Right cardiac atrium (tissue), 5 donors: ENCODE results near the gene ANK3. TPM values are rescaled to one million over a fixed set of nuclear protein-coding genes. Genes with fewer than 3 reads are reported as not detected.

Experiments used
- ATAC-seq, 2 donors: fragments of 200-7000 bp; cut with Tn5 transposase; one replicate each; pipeline versions ENCODE4 v1.8.0 to v1.9.1; 2020; ENCODE audit warnings: moderate library complexity in 2 of 2, mild to moderate bottlenecking in 1 of 2
- DNase-seq, 3 donors: peaks; one replicate each; pipeline ENCODE4 v3.0.0-alpha.2; 2020
- H3K27ac ChIP-seq: one replicate; pipeline ENCODE4 v1.5.1; 2013; ENCODE audit warnings: mild to moderate bottlenecking, low read length, control low read depth, moderate library complexity
- H3K27me3 ChIP-seq: one replicate; pipeline ENCODE4 v1.6.1; 2013; ENCODE audit not compliant: control insufficient read depth, insufficient read depth
- H3K4me1 ChIP-seq: one replicate; pipeline ENCODE4 v1.6.1; 2013; ENCODE audit warnings: low read length; ENCODE audit not compliant: control insufficient read depth, insufficient read depth
- H3K4me3 ChIP-seq: one replicate; pipeline ENCODE4 v1.5.1; 2013; ENCODE audit warnings: low read length, control low read depth
- H3K9me3 ChIP-seq: one replicate; pipeline ENCODE4 v1.6.1; 2013; ENCODE audit warnings: low read length; ENCODE audit not compliant: control insufficient read depth
- WGBS: extraction: QIAGEN DNeasy Blood & Tissue Kit; methylation state at CpG from one replicate; pipeline ENCODE4 v1.1.7; 2013; 5-methylcytosine and 5-hydroxymethylcytosine counted together
- intact Hi-C, 4 donors: fragments of 100-400 bp; cut with DNase I; formaldehyde crosslinking; loops; one replicate each; pipeline versions ENCODE4 v1.11.0 to v1.14.0; 2022 to 2023
- polyA plus RNA-seq: library from polyadenylated mRNA; stranded (reverse); fragments of 200-250 nt; gene quantifications from one replicate; pipeline ENCODE4 v1.2.3, GENCODE V29; 2013
- total RNA-seq, 4 donors: library from RNA; stranded (reverse); fragmentation: NEBNext Ultra II Directional; extraction: Animal tissue kit (Norgen Biotek cat#: 25700); gene quantifications; one replicate each; pipeline ENCODE4 v1.2.1, GENCODE V29; 2021
- donor health status: healthy with polysubstance abuse.
- donor health status: DM: no; HTN: yes; CAD: no.
- donor health status: DM: no; HTN: no; CAD: no.
- donor health status: DM: no; HTN: yes; CAD: no; lungs with severe emphysema.
- donor health status: DM: yes; HTN: yes; CAD: no.

Gene ANK3
- total and polyA plus RNA-seq, 5 donors: 59.8 to 196 (median 171) TPM

- Histone ChIP-seq H3K9me3 (no peaks in the 10 kb centered on the region), H3K27ac (no peak overlapping the region), H3K4me3 (no peak overlapping the region), H3K4me1 (peaks cover 2% of the 10 kb centered on the region), H3K27me3 (no peaks in the 10 kb centered on the region)
- intact Hi-C loops: no loop called here
- ATAC-seq (no peak), DNase-seq (no peak)
- 88% methylated on average over 2 of the region's 2 CpGs for WGBS
Measured at GRCh38 chr10:60137292-60137992, 252.2 kb downstream of the ANK3 start.

GRCh38 chr10:60135020-60135419, 254.7 kb downstream of the ANK3 start:
- WGBS: 86% methylated on average over 3 of the region's 3 CpGs
- intact Hi-C loops: no loop called here
- no peak for ATAC-seq

GRCh38 chr10:60134548-60134947, 255.1 kb downstream of the ANK3 start:
- no peak overlapping the region for H3K27ac ChIP-seq
- intact Hi-C loops: no loop called here
- 76% methylated on average over 1 of the region's 1 CpG for WGBS
- H3K9me3 ChIP-seq: no peaks in the 10 kb centered on the region
- peaks cover 2% of the 10 kb centered on the region for H3K4me1 ChIP-seq
- no peak overlapping the region for H3K4me3 ChIP-seq
- no peak for DNase-seq
- no peak for ATAC-seq
- no peaks in the 10 kb centered on the region for H3K27me3 ChIP-seq

More at GRCh38 chr10:60135020-60135419, 254.7 kb downstream of the ANK3 start:
- no peak for DNase-seq
- Histone ChIP-seq H3K27ac (no peak overlapping the region), H3K4me1 (peaks cover 2% of the 10 kb centered on the region), H3K4me3 (no peak overlapping the region), H3K9me3 (no peaks in the 10 kb centered on the region), H3K27me3 (no peaks in the 10 kb centered on the region)

GRCh38 chr10:60130130-60130579, 259.5 kb downstream of the ANK3 start:
- Histone ChIP-seq H3K4me1 (no peaks in the 10 kb centered on the region), H3K4me3 (no peak overlapping the region), H3K9me3 (no peaks in the 10 kb centered on the region), H3K27me3 (no peaks in the 10 kb centered on the region), H3K27ac (no peak overlapping the region)
- WGBS: 85% methylated on average over 1 of the region's 1 CpG
- DNase-seq (no peak), ATAC-seq (peak in 1 of 2 donors; percentile 29)
- intact Hi-C loops: no loop called here

GRCh38 chr10:60125895-60126294, 263.8 kb downstream of the ANK3 start:
- Histone ChIP-seq H3K27me3 (no peaks in the 10 kb centered on the region), H3K4me3 (no peak overlapping the region), H3K4me1 (peaks cover 4% of the 10 kb centered on the region), H3K27ac (no peak overlapping the region), H3K9me3 (no peaks in the 10 kb centered on the region)
- intact Hi-C loops: no loop called here
- ATAC-seq (no peak), DNase-seq (no peak)

GRCh38 chr10:60124536-60124935, 265.1 kb downstream of the ANK3 start:
- H3K27ac ChIP-seq: no peak overlapping the region
- H3K27me3 ChIP-seq: no peaks in the 10 kb centered on the region
- H3K4me3 ChIP-seq: no peak overlapping the region
- intact Hi-C loops: no loop called here
- ATAC-seq (no peak), DNase-seq (no peak)
- H3K9me3 ChIP-seq: no peaks in the 10 kb centered on the region
- H3K4me1 ChIP-seq: peaks cover 4% of the 10 kb centered on the region
- whole genome bisulfite sequencing: 91% methylated on average over 5 of the region's 5 CpGs

- DNase-seq (no peak), ATAC-seq (peak in 1 of 2 donors; percentile 9)
- no peaks in the 10 kb centered on the region for H3K27me3 ChIP-seq
- intact Hi-C loops: no loop called here
- H3K9me3 ChIP-seq: no peaks in the 10 kb centered on the region
- H3K4me3 ChIP-seq: no peak overlapping the region
- WGBS: 29% methylated on average over 2 of the region's 2 CpGs
- H3K4me1 ChIP-seq: peaks cover 4% of the 10 kb centered on the region
- H3K27ac ChIP-seq: peak overlapping the region; percentile 79
Measured at GRCh38 chr10:60123668-60124067, 266.0 kb downstream of the ANK3 start.

- Histone ChIP-seq H3K4me3 (no peak overlapping the region), H3K27me3 (no peaks in the 10 kb centered on the region), H3K4me1 (peaks cover 4% of the 10 kb centered on the region), H3K27ac (peak overlapping the region; percentile 79), H3K9me3 (no peaks in the 10 kb centered on the region)
- DNase-seq (no peak), ATAC-seq (peak; percentile 82 to 88)
- intact Hi-C loops: no loop called here
- WGBS: 40% methylated on average over 3 of the region's 3 CpGs
Measured at GRCh38 chr10:60123172-60123571, 266.5 kb downstream of the ANK3 start.

- no peak overlapping the region for H3K4me3 ChIP-seq
- WGBS: 68% methylated on average over 2 of the region's 2 CpGs
- no peak overlapping the region for H3K27ac ChIP-seq
- ATAC-seq: peak in 1 of 2 donors; percentile 44
- intact Hi-C loops: no loop called here
- DNase-seq: no peak
- no peaks in the 10 kb centered on the region for H3K9me3 ChIP-seq
- H3K4me1 ChIP-seq: peaks cover 4% of the 10 kb centered on the region
- no peaks in the 10 kb centered on the region for H3K27me3 ChIP-seq
Measured at GRCh38 chr10:60122190-60122589, 267.5 kb downstream of the ANK3 start.

GRCh38 chr10:60114765-60115586, 274.7 kb downstream of the ANK3 start:
- H3K9me3 ChIP-seq: no peaks in the 10 kb centered on the region
- ATAC-seq (peak; percentile 53 to 75), DNase-seq (no peak)
- H3K4me1 ChIP-seq: no peaks in the 10 kb centered on the region
- no peak overlapping the region for H3K27ac ChIP-seq
- H3K4me3 ChIP-seq: no peak overlapping the region
- WGBS: 46% methylated on average over 6 of the region's 6 CpGs
- intact Hi-C loops: loop anchor here in 2 of 4 donors (5.0 to 10.0 kb wide), 2 partner anchors 87 to 320 kb away; no protein-coding TSS in a partner anchor
- no peaks in the 10 kb centered on the region for H3K27me3 ChIP-seq

GRCh38 chr10:60110739-60111138, 278.9 kb downstream of the ANK3 start:
- H3K4me1 ChIP-seq: no peaks in the 10 kb centered on the region
- intact Hi-C loops: loop anchor here in 1 of 4 donors (10.0 kb wide), 1 partner anchor 324 kb away; no protein-coding TSS in a partner anchor
- no peak overlapping the region for H3K27ac ChIP-seq
- DNase-seq (no peak), ATAC-seq (no peak)
- H3K4me3 ChIP-seq: no peak overlapping the region
- 81% methylated on average over 6 of the region's 6 CpGs for WGBS
- no peaks in the 10 kb centered on the region for H3K9me3 ChIP-seq
- H3K27me3 ChIP-seq: no peaks in the 10 kb centered on the region
